ENCODE data around the gene AMPD1. TPM values are rescaled to one million over a fixed set of nuclear protein-coding genes. Genes with fewer than 3 reads are reported as not detected.

Gene AMPD1
- total and polyA plus RNA-seq, 4 donors, result 0.34 TPM; not detected in 3

- WGBS, 2 donors, result 30 to 57% methylated on average over 2 of the region's 2 CpGs
- Histone ChIP-seq H3K27me3 (ENCODE audit: control insufficient read depth in 3 of 3, insufficient read depth in 3 of 3, low read length in 2 of 3) (peaks cover 0 to 5% (median 0%) of the 10 kb centered on the region in 3 donors), H3K4me1 (ENCODE audit: control insufficient read depth in 5 of 5, insufficient read depth in 5 of 5, low read length in 5 of 5) (peaks cover 0 to 3% (median 0%) of the 10 kb centered on the region in 5 donors), H3K9me3 (ENCODE audit: control insufficient read depth in 4 of 4, insufficient read depth in 3 of 4, low read length in 3 of 4) (no peaks in the 10 kb centered on the region), H3K4me3 (no peak overlapping the region), H3K9ac (ENCODE audit: insufficient read depth in 1 of 2, low read length in 2 of 2) (no peak overlapping the region), H3K27ac (ENCODE audit: low read depth in 1 of 2, low read length in 1 of 2) (no peak overlapping the region), H3K36me3 (ENCODE audit: control insufficient read depth in 4 of 4, insufficient read depth in 4 of 4, low read length in 4 of 4) (no peaks in the 10 kb centered on the region)
- no peak for ATAC-seq (ENCODE audit: insufficient read depth, low FRiP score)
- no peak for DNase-seq
- no peak for TF ChIP-seq CTCF (IDR thresholded peaks at IDR 0.05; ENCODE audit: control extremely low read depth, extremely low read depth)
Observed at GRCh38 chr1:114660238-114660637, 35.1 kb downstream of the AMPD1 start.

- Histone ChIP-seq H3K27me3 (ENCODE audit: control insufficient read depth in 3 of 3, insufficient read depth in 3 of 3, low read length in 2 of 3) (no peaks in the 10 kb centered on the region), H3K27ac (ENCODE audit: low read depth in 1 of 2, low read length in 1 of 2) (no peak overlapping the region), H3K4me3 (no peak overlapping the region), H3K9ac (ENCODE audit: insufficient read depth in 1 of 2, low read length in 2 of 2) (no peak overlapping the region), H3K9me3 (ENCODE audit: control insufficient read depth in 4 of 4, insufficient read depth in 3 of 4, low read length in 3 of 4) (no peaks in the 10 kb centered on the region), H3K4me1 (ENCODE audit: control insufficient read depth in 5 of 5, insufficient read depth in 5 of 5, low read length in 5 of 5) (no peaks in the 10 kb centered on the region), H3K36me3 (ENCODE audit: control insufficient read depth in 4 of 4, insufficient read depth in 4 of 4, low read length in 4 of 4) (no peaks in the 10 kb centered on the region)
- 84 to 90% methylated on average over 2 of the region's 2 CpGs for WGBS, 2 donors
- TF ChIP-seq CTCF (IDR thresholded peaks at IDR 0.05; ENCODE audit: control extremely low read depth, extremely low read depth), result no peak
- no peak for ATAC-seq (ENCODE audit: insufficient read depth, low FRiP score)
- DNase-seq, result no peak
Observed at GRCh38 chr1:114651893-114652292, 43.5 kb downstream of the AMPD1 start.

GRCh38 chr1:114648503-114648902 is 46.8 kb downstream of the AMPD1 start:
- Histone ChIP-seq H3K4me1 (ENCODE audit: control insufficient read depth in 5 of 5, insufficient read depth in 5 of 5, low read length in 5 of 5) (no peaks in the 10 kb centered on the region), H3K27ac (ENCODE audit: low read depth in 1 of 2, low read length in 1 of 2) (no peak overlapping the region), H3K9me3 (ENCODE audit: control insufficient read depth in 4 of 4, insufficient read depth in 3 of 4, low read length in 3 of 4) (no peaks in the 10 kb centered on the region), H3K36me3 (ENCODE audit: control insufficient read depth in 4 of 4, insufficient read depth in 4 of 4, low read length in 4 of 4) (no peaks in the 10 kb centered on the region), H3K4me3 (no peak overlapping the region), H3K27me3 (ENCODE audit: control insufficient read depth in 3 of 3, insufficient read depth in 3 of 3, low read length in 2 of 3) (no peaks in the 10 kb centered on the region), H3K9ac (ENCODE audit: insufficient read depth in 1 of 2, low read length in 2 of 2) (no peak overlapping the region)
- DNase-seq (no peak), ATAC-seq (ENCODE audit: insufficient read depth, low FRiP score) (no peak)
- WGBS, 2 donors, result 98% methylated on average over 1 of the region's 1 CpG
- no peak for TF ChIP-seq CTCF (IDR thresholded peaks at IDR 0.05; ENCODE audit: control extremely low read depth, extremely low read depth)

- ATAC-seq (ENCODE audit: insufficient read depth, low FRiP score) (no peak), DNase-seq (no peak)
- Histone ChIP-seq H3K27ac (ENCODE audit: low read depth in 1 of 2, low read length in 1 of 2) (no peak overlapping the region), H3K36me3 (ENCODE audit: control insufficient read depth in 4 of 4, insufficient read depth in 4 of 4, low read length in 4 of 4) (no peaks in the 10 kb centered on the region), H3K4me3 (no peak overlapping the region), H3K9me3 (ENCODE audit: control insufficient read depth in 4 of 4, insufficient read depth in 3 of 4, low read length in 3 of 4) (no peaks in the 10 kb centered on the region), H3K27me3 (ENCODE audit: control insufficient read depth in 3 of 3, insufficient read depth in 3 of 3, low read length in 2 of 3) (no peaks in the 10 kb centered on the region), H3K9ac (ENCODE audit: insufficient read depth in 1 of 2, low read length in 2 of 2) (no peak overlapping the region), H3K4me1 (ENCODE audit: control insufficient read depth in 5 of 5, insufficient read depth in 5 of 5, low read length in 5 of 5) (no peaks in the 10 kb centered on the region)
- TF ChIP-seq CTCF (IDR thresholded peaks at IDR 0.05; ENCODE audit: control extremely low read depth, extremely low read depth), result no peak
- WGBS, 2 donors, result 90 to 93% methylated on average over 2 of the region's 2 CpGs
Observed at GRCh38 chr1:114641377-114641776, 54.0 kb downstream of the AMPD1 start.

Data from lung (tissue), 12 donors.